MM.1S (cell line): ENCODE results near the gene AGFG1.

Source experiments
- DNase-seq: peaks from one replicate; pipeline ENCODE4 v3.0.0-alpha.2; 2015
- H2AFZ ChIP-seq: fragments of 300-600 bp; sonication (generic); 2 replicates; pipeline ENCODE4 v1.6.0; 2016; ENCODE audit warnings: antibody characterized with exemption, low read length
- H3F3A ChIP-seq: fragments of 300-600 bp; sonication (generic); 2 replicates; pipeline ENCODE4 v1.6.1; 2016; ENCODE audit warnings: mild to moderate bottlenecking, antibody characterized with exemption, low read length, moderate library complexity, mixed read lengths; ENCODE audit not compliant: insufficient read depth
- H3K27ac ChIP-seq: fragments of 300-600 bp; sonication (generic); 2 replicates; pipeline ENCODE4 v1.5.1; 2016; ENCODE audit warnings: mild to moderate bottlenecking, low read length
- H3K27me3 ChIP-seq: fragments of 300-600 bp; sonication (generic); replicated peaks from 2 replicates; pipeline ENCODE4 v1.6.0; 2016; ENCODE audit warnings: low read length; ENCODE audit not compliant: insufficient read depth
- H3K36me3 ChIP-seq: fragments of 300-600 bp; sonication (generic); replicated peaks from 2 replicates; pipeline ENCODE4 v1.6.1; 2016; ENCODE audit warnings: mild to moderate bottlenecking, low read length, mixed read lengths; ENCODE audit not compliant: insufficient read depth
- H3K4me1 ChIP-seq: fragments of 300-600 bp; sonication (generic); 2 replicates; pipeline ENCODE4 v1.6.1; 2016; ENCODE audit warnings: low read length, mixed read lengths
- H3K4me2 ChIP-seq: fragments of 300-600 bp; sonication (generic); 2 replicates; pipeline ENCODE4 v1.6.0; 2016; ENCODE audit warnings: low read depth, low read length
- H3K4me3 ChIP-seq: fragments of 300-600 bp; sonication (generic); 2 replicates; pipeline ENCODE4 v1.5.1; 2016; ENCODE audit warnings: low read length, mixed read lengths
- H3K79me2 ChIP-seq: fragments of 300-600 bp; sonication (generic); 2 replicates; pipeline ENCODE4 v1.6.1; 2016; ENCODE audit warnings: mixed run types, low read length, mixed read lengths
- H3K9ac ChIP-seq: fragments of 300-600 bp; sonication (generic); 2 replicates; pipeline ENCODE4 v1.6.1; 2016; ENCODE audit warnings: low read length, mixed read lengths
- H3K9me2 ChIP-seq: fragments of 300-600 bp; sonication (generic); replicated peaks from 2 replicates; pipeline ENCODE4 v1.6.1; 2016; ENCODE audit warnings: mild to moderate bottlenecking, low read length, mixed read lengths; ENCODE audit not compliant: insufficient read depth
- H3K9me3 ChIP-seq: fragments of 300-600 bp; sonication (generic); replicated peaks from 2 replicates; pipeline ENCODE4 v1.6.1; 2016; ENCODE audit warnings: mild to moderate bottlenecking, low read length, mixed read lengths; ENCODE audit not compliant: insufficient read depth
- H4K20me1 ChIP-seq: fragments of 300-600 bp; sonication (generic); 2 replicates; pipeline ENCODE4 v1.6.1; 2016; ENCODE audit warnings: mild to moderate bottlenecking, low read length, moderate library complexity, mixed read lengths; ENCODE audit not compliant: insufficient read depth
- EZH2 ChIP-seq: fragments of 300-600 bp; sonication (generic); optimal IDR thresholded peaks from 2 replicates; pipeline ENCODE3; 2017; ENCODE audit warnings: low read depth, mild to moderate bottlenecking, antibody characterized with exemption, low read length, mixed read lengths
- EZH2phosphoT487 ChIP-seq: fragments of 300-600 bp; sonication (generic); IDR thresholded peaks from 2 replicates; pipeline ENCODE4 v1.6.1; 2018; ENCODE audit warnings: antibody characterized with exemption, low read length
- TF ChIP-seq, protein P1 (sequence below): fragments of 300-600 bp; sonication (generic); IDR thresholded peaks from 2 replicates; pipeline ENCODE4 v1.5.1; 2016; ENCODE audit warnings: antibody characterized with exemption, low read length, mixed read lengths

AGFG1 gene

DNA sequence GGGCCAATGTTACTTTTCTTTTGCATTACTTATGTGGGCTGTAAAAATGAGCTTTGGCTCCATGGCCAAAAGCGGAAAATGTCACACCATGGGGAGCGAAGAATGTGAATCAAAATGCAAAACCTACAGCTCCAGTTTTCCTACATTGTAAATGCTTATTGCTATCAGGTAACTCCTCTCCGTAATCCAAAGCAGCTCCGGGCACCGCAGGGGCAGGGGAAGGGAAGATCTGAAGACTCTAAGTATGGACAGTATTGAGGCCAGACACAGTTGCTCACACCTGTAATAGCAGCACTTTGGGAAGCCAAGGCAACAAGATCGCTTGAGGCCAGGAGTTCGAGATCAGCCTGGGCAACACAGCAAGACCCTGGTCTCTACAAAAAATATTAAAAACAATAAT lies 7.1 kb upstream of the AGFG1 start:
- Histone ChIP-seq H3K4me3 (no peak overlapping the region), H4K20me1 (no peaks in the 10 kb centered on the region), H3K36me3 (no peaks in the 10 kb centered on the region), H3K27me3 (no peaks in the 10 kb centered on the region), H3K4me2 (no peak overlapping the region), H3K9me3 (no peaks in the 10 kb centered on the region), H3K79me2 (no peaks in the 10 kb centered on the region), H3F3A (no peaks in the 10 kb centered on the region), H3K27ac (no peak overlapping the region), H3K9ac (no peak overlapping the region), H3K4me1 (no peaks in the 10 kb centered on the region), H2AFZ (no peak overlapping the region), H3K9me2 (no peaks in the 10 kb centered on the region)
- DNase-seq: no peak
- TF ChIP-seq EZH2phosphoT487 (no peak), EZH2 (no peak)
- TF ChIP-seq, protein P1, sequence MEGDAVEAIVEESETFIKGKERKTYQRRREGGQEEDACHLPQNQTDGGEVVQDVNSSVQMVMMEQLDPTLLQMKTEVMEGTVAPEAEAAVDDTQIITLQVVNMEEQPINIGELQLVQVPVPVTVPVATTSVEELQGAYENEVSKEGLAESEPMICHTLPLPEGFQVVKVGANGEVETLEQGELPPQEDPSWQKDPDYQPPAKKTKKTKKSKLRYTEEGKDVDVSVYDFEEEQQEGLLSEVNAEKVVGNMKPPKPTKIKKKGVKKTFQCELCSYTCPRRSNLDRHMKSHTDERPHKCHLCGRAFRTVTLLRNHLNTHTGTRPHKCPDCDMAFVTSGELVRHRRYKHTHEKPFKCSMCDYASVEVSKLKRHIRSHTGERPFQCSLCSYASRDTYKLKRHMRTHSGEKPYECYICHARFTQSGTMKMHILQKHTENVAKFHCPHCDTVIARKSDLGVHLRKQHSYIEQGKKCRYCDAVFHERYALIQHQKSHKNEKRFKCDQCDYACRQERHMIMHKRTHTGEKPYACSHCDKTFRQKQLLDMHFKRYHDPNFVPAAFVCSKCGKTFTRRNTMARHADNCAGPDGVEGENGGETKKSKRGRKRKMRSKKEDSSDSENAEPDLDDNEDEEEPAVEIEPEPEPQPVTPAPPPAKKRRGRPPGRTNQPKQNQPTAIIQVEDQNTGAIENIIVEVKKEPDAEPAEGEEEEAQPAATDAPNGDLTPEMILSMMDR: no peak

DNA sequence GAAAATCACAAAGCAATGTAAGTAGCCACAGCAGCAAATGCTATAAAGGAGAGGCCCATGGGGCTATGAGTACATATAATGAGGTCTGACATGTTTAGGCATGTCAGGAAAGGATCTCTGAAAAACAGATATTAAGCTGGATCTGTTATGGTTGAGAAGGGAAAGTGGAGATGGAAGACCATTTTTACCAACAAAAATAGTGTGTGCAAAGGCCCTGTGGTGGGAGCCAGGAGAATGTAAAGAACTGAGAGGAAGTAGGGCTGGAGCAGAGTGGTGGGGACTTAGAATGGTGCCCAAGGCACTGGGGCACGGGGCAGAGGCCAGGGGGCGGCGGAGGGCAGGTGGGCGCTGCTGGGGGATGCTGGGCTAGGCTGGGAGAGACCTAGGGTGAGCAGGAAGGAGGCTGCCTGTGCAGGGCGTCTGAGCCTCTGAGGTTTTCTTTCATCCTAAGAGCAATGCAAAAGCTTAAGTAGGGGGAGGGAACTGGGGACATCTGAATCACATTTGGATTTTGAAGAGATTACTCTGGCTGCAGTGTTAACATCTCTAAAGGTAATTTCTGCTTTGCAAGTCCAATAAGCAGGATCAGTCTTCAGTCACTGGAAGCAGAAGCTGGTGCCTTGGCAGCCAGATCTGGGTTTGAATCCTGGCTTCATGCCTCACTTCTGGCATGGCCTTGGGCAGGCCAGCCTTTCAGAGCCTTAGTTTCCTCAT lies 4.9 kb upstream of the AGFG1 start:
- no peaks in the 10 kb centered on the region; the same call in 1 of the 2 replicates for H3K4me1 ChIP-seq
- DNase-seq: no peak
- H3K27ac ChIP-seq: no peak overlapping the region
- no peaks in the 10 kb centered on the region for H4K20me1 ChIP-seq
- no peak overlapping the region for H3K4me3 ChIP-seq
- H3K9me3 ChIP-seq: no peaks in the 10 kb centered on the region
- peaks cover 3% of the 10 kb centered on the region; the same call in 1 of the 2 replicates for H3K79me2 ChIP-seq
- TF ChIP-seq EZH2 (no peak), EZH2phosphoT487 (no peak)
- TF ChIP-seq, protein P1: no peak
- H2AFZ ChIP-seq: no peak overlapping the region
- no peak overlapping the region for H3K4me2 ChIP-seq
- no peaks in the 10 kb centered on the region for H3K9me2 ChIP-seq
- H3K27me3 ChIP-seq: no peaks in the 10 kb centered on the region
- no peak overlapping the region for H3K9ac ChIP-seq
- H3K36me3 ChIP-seq: no peaks in the 10 kb centered on the region
- H3F3A ChIP-seq: no peaks in the 10 kb centered on the region

- Histone ChIP-seq H3K9ac (no peak overlapping the region), H3K4me2 (no peak overlapping the region), H3K27me3 (no peaks in the 10 kb centered on the region), H3K4me3 (no peak overlapping the region), H3K9me3 (no peaks in the 10 kb centered on the region), H2AFZ (no peak overlapping the region), H3K36me3 (no peaks in the 10 kb centered on the region), H3K9me2 (no peaks in the 10 kb centered on the region), H3K4me1 (peaks cover 9% of the 10 kb centered on the region), H3F3A (no peaks in the 10 kb centered on the region), H3K27ac (no peak overlapping the region), H3K79me2 (peaks cover 44% of the 10 kb centered on the region), H4K20me1 (peaks cover 32% of the 10 kb centered on the region)
- TF ChIP-seq, protein P1: no peak
- TF ChIP-seq EZH2phosphoT487 (no peak), EZH2 (no peak)
- no peak for DNase-seq
Measured at GRCh38 chr2:227471412-227471811, 544 bp upstream of the AGFG1 start.
